ENCODE results near the gene STX1B.

- TF ChIP-seq CTCF (conservative IDR thresholded peaks at IDR 0.05; ENCODE audit: low read length), result peak; percentile 63
- no peak for TF ChIP-seq EZH2phosphoT487 (IDR thresholded peaks at IDR 0.05; ENCODE audit: borderline replicate concordance)
These were observed 32.9 kb downstream of the STX1B start for GRCh38 chr16:30977502-30977901.
